Kidney (tissue), 14 donors: Measurements from ENCODE around the gene TBCE. TPM values are rescaled to one million over a fixed set of nuclear protein-coding genes. Genes with fewer than 3 reads are reported as not detected.

Experiments used
- DNase-seq, 5 donors: peaks; one replicate each; pipeline ENCODE4 v3.0.0-alpha.2; 2013 to 2020
- FAIRE-seq: peaks from 2 replicates; lab custom pipeline; 2012; peaks lifted over from hg19 to GRCh38; lab: Jason Lieb, UNC
- H3K27ac ChIP-seq, 2 donors: one replicate each; pipeline ENCODE4 v1.7.0; 2013; ENCODE audit warnings: low read depth in 2 of 2, low read length in 2 of 2, inconsistent platforms in 1 of 2
- H3K27me3 ChIP-seq: one replicate; pipeline ENCODE4 v1.7.1; 2013; ENCODE audit warnings: low read length, inconsistent platforms; ENCODE audit not compliant: control insufficient read depth, insufficient read depth
- H3K36me3 ChIP-seq, 3 donors: one replicate each; pipeline versions ENCODE4 v1.7.0 to v1.7.1; 2013; ENCODE audit warnings: low read length in 3 of 3, control low read depth in 1 of 3, inconsistent platforms in 1 of 3; ENCODE audit not compliant: insufficient read depth in 3 of 3, control insufficient read depth in 2 of 3
- H3K4me1 ChIP-seq, 3 donors: one replicate each; pipeline versions ENCODE4 v1.7.0 to v1.7.1; 2013; ENCODE audit warnings: low read length in 3 of 3, inconsistent platforms in 1 of 3, low read depth in 1 of 3; ENCODE audit not compliant: control insufficient read depth in 2 of 3, insufficient read depth in 2 of 3
- H3K4me3 ChIP-seq, 3 donors: one replicate each; pipeline versions ENCODE4 v1.7.0 to v1.8.1; 2013; ENCODE audit warnings: low read length in 3 of 3, control low read depth in 1 of 3, inconsistent platforms in 1 of 3
- H3K9ac ChIP-seq, 3 donors: one replicate each; pipeline versions ENCODE4 v1.7.0 to v1.7.1; 2013; ENCODE audit warnings: low read length in 3 of 3, control low read depth in 1 of 3, inconsistent platforms in 1 of 3
- H3K9me3 ChIP-seq, 3 donors: one replicate each; pipeline versions ENCODE4 v1.7.0 to v1.7.1; 2013; ENCODE audit warnings: low read length in 3 of 3, control low read depth in 1 of 3, inconsistent platforms in 1 of 3; ENCODE audit not compliant: control insufficient read depth in 2 of 3, insufficient read depth in 1 of 3
- CTCF ChIP-seq: IDR thresholded peaks from 3 replicates; pipeline ENCODE4 v1.5.1; 2012; ENCODE audit warnings: mild to moderate bottlenecking, moderate library complexity, borderline replicate concordance; ENCODE audit not compliant: insufficient read depth; ENCODE audit errors: extremely low read depth
- intact Hi-C: fragments of 100-400 bp; cut with DNase I; formaldehyde crosslinking; loops from one replicate; pipeline ENCODE4 v1.11.1; 2022
- polyA plus RNA-seq: library from polyadenylated mRNA; stranded (reverse); fragments of 350-450 nt; fragmentation: Illumina TruSeq; extraction: RNeasy Lipid Tissue Mini Kit (QIAGEN cat#74804); gene quantifications from one replicate; pipeline ENCODE4 v1.2.3, GENCODE V29; 2014; ENCODE audit warnings: low read depth, low replicate concordance; ENCODE audit not compliant: insufficient read depth
- total RNA-seq: library from RNA; stranded (reverse); fragmentation: NEBNext Ultra II Directional; extraction: Animal tissue kit (Norgen Biotek cat#: 25700); gene quantifications from one replicate; pipeline ENCODE4 v1.2.1, GENCODE V29; 2021
- donor health status: control.
- donor health status: control.
- donor health status: control.
- donor health status: control.
- donor health status: control.
- donor health status: DM: yes; HTN: yes; CAD: no.
- donor health status: Normal renal cell carcinoma (clear cell type).

TBCE gene
- total and polyA plus RNA-seq, 2 donors from 2014 or later = 15.1 to 22.6 TPM

GRCh38 chr1:235402457-235403200 lies 35.4 kb downstream of the TBCE start:
- FAIRE-seq (no peak), DNase-seq (no peak)
- Histone ChIP-seq H3K4me1 (peaks cover 0 to 6% (median 2%) of the 10 kb centered on the region in 3 donors), H3K27ac (no peak overlapping the region), H3K9me3 (no peaks in the 10 kb centered on the region), H3K36me3 (no peaks in the 10 kb centered on the region), H3K9ac (no peak overlapping the region), H3K27me3 (no peaks in the 10 kb centered on the region), H3K4me3 (no peak overlapping the region)
- no peak for TF ChIP-seq CTCF
- intact Hi-C loops = no loop called here

GRCh38 chr1:235403593-235403992 lies 36.4 kb downstream of the TBCE start:
- Histone ChIP-seq H3K27ac (no peak overlapping the region), H3K9ac (no peak overlapping the region), H3K9me3 (no peaks in the 10 kb centered on the region), H3K4me1 (peaks cover 0 to 9% (median 5%) of the 10 kb centered on the region in 3 donors), H3K36me3 (no peaks in the 10 kb centered on the region), H3K4me3 (no peak overlapping the region), H3K27me3 (no peaks in the 10 kb centered on the region)
- TF ChIP-seq CTCF = no peak
- intact Hi-C loops = no loop called here
- no peak for DNase-seq
- FAIRE-seq = no peak

GRCh38 chr1:235404190-235404589 lies 37.0 kb downstream of the TBCE start:
- H3K36me3 ChIP-seq = no peaks in the 10 kb centered on the region
- intact Hi-C loops = no loop called here
- H3K9me3 ChIP-seq = no peaks in the 10 kb centered on the region
- H3K27me3 ChIP-seq = no peaks in the 10 kb centered on the region
- H3K27ac ChIP-seq = no peak overlapping the region
- no peak overlapping the region for H3K4me3 ChIP-seq
- TF ChIP-seq CTCF = no peak
- H3K9ac ChIP-seq = no peak overlapping the region
- DNase-seq (no peak), FAIRE-seq (no peak)
- peaks cover 0 to 13% (median 6%) of the 10 kb centered on the region in 3 donors for H3K4me1 ChIP-seq
